Measurements from ENCODE around the gene ZBTB9. TPM values are rescaled to one million over a fixed set of nuclear protein-coding genes. Genes with fewer than 3 reads are reported as not detected.

The ZBTB9 gene
- polyA plus RNA-seq, 1 of the 3 experiments (the other 2 are of a cell fraction) = 5.7 TPM

Small RNAs within 50 kb of the gene (small RNA-seq; reads per million reads assigned to genes)
- gene ZBTB9 = 0 reads per million in 7 experiments

Other genes starting within 250 kb of the ZBTB9 start
- 33.5 and 37.5 TPM in 2 replicates for gene HSD17B8, start 249.9 kb upstream of the ZBTB9 start, polyA plus RNA-seq (2012; rRNA removed)
- gene RING1, start 246.1 kb upstream of the ZBTB9 start, polyA plus RNA-seq (2012; rRNA removed) = 55.1 and 61.3 TPM in 2 replicates
- 74.0 and 90.7 TPM in 2 replicates for gene VPS52, start 182.7 kb upstream of the ZBTB9 start, polyA plus RNA-seq (2012; rRNA removed)
- gene RPS18, start 182.5 kb upstream of the ZBTB9 start, polyA plus RNA-seq (2012; rRNA removed) = 12,112 and 13,423 TPM in 2 replicates
- gene B3GALT4, start 177.5 kb upstream of the ZBTB9 start, polyA plus RNA-seq (2012; rRNA removed) = 0.55 and 0.56 TPM in 2 replicates
- gene WDR46, start 165.3 kb upstream of the ZBTB9 start, polyA plus RNA-seq (2012; rRNA removed) = 153 and 172 TPM in 2 replicates
- gene PFDN6, start 165.0 kb upstream of the ZBTB9 start, polyA plus RNA-seq (2012; rRNA removed) = 182 and 213 TPM in 2 replicates
- 59.4 and 71.2 TPM in 2 replicates for gene RGL2, start 155.6 kb upstream of the ZBTB9 start, polyA plus RNA-seq (2012; rRNA removed)
- gene TAPBP, start 140.5 kb upstream of the ZBTB9 start, polyA plus RNA-seq (2012; rRNA removed) = 27.9 and 44.5 TPM in 2 replicates
- gene ZBTB22, start 136.8 kb upstream of the ZBTB9 start, polyA plus RNA-seq (2012; rRNA removed) = 19.5 and 22.2 TPM in 2 replicates
- gene DAXX, start 131.6 kb upstream of the ZBTB9 start, polyA plus RNA-seq (2012; rRNA removed) = 46.9 and 51.4 TPM in 2 replicates
- gene KIFC1, start 62.8 kb upstream of the ZBTB9 start, polyA plus RNA-seq (2012; rRNA removed) = 29.6 and 35.9 TPM in 2 replicates
- 48.7 and 59.0 TPM in 2 replicates for gene PHF1, start 43.6 kb upstream of the ZBTB9 start, polyA plus RNA-seq (2012; rRNA removed)
- gene CUTA, start 36.5 kb upstream of the ZBTB9 start, polyA plus RNA-seq (2012; rRNA removed) = 349 and 444 TPM in 2 replicates
- gene SYNGAP1, start 34.5 kb upstream of the ZBTB9 start, polyA plus RNA-seq (2012; rRNA removed) = 5.9 and 8.8 TPM in 2 replicates
- 15.4 and 21.2 TPM in 2 replicates for gene BAK1, start 125.7 kb downstream of the ZBTB9 start, polyA plus RNA-seq (2012; rRNA removed)
- 4.7 and 8.1 TPM in 2 replicates for gene ITPR3, start 166.7 kb downstream of the ZBTB9 start, polyA plus RNA-seq (2012; rRNA removed)